IPS-18c (cell line): ENCODE measurements around the gene ADAMTS12.

Source experiments
- H3K4me3 ChIP-seq: 2 replicates; pipeline ENCODE4 v1.7.0; 2013; ENCODE audit warnings: low read depth, mild to moderate bottlenecking, low read length, moderate library complexity; ENCODE audit not compliant: insufficient read depth
- H3K9me3 ChIP-seq: one replicate; pipeline ENCODE4 v1.6.1; 2013; ENCODE audit warnings: mild to moderate bottlenecking, low read length, moderate library complexity; ENCODE audit not compliant: control insufficient read depth, insufficient read depth

The ADAMTS12 gene

DNA sequence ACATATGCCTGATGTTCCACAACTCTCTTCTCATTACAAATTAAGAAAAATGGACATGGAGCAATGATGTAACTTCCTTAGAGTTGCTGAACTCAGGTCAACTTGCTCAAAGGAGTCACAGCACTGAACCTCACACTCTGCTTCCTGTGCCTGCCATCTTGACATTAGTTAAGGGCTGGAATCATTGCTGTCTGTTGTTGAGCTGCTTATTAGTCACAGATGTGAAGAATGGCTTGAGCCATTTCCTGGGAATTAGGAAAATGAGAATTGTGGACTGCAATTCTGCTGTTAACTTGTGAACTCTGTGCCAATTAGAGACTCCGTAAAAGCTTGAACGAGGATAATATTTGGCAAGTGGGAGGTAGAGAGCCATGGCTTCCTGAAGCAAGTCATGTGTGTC is 212.0 kb downstream of the ADAMTS12 start:
- no peak overlapping the region for H3K4me3 ChIP-seq
- no peaks in the 10 kb centered on the region for H3K9me3 ChIP-seq

DNA sequence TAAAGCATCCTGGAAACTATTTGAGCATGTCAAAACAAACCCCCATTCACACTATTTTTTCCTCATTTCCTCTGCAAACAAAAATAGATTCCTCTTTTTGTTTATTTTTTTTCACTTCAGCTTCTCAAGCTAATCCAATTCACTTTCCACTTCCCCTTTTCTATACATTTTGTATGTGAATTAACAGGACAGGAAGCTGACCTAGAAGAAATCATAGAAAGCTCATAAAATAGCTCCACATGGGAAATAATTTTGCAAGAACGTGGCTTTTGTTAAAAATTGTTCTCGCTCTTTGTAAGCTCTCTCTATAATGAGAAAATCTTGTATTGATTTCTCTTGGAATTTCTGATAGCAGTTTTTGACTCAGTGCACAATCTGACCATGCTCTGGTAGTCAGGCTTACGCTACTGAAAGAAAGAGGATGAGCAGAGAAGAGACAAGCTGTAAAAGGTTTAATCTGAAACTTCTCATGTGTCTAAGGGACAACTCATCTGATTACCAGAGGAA is 215.8 kb downstream of the ADAMTS12 start:
- H3K9me3 ChIP-seq: no peaks in the 10 kb centered on the region

DNA sequence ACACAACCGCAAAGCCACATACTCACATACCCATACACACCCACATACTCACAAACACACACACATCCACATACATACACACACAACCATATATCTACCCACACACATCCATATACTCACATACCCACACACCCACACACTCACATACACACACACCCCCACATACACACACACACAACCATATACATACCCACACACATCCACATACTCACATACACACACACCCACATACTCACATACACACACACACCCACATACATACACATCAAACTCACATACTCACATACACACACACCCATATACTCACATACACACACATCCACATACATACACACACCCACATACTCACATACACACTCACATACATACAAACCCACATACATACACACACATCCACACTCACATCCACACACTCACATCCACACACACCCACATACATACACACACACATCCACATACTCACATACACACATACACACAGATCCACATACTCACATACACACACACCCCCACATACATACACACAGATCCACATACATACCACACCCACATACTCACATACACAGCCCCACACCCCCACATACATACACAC is 220.0 kb downstream of the ADAMTS12 start:
- Histone ChIP-seq H3K9me3 (no peaks in the 10 kb centered on the region), H3K4me3 (no peak overlapping the region)

More for the DNA sequence above, 215.8 kb downstream of the ADAMTS12 start:
- H3K4me3 ChIP-seq: no peak overlapping the region

DNA sequence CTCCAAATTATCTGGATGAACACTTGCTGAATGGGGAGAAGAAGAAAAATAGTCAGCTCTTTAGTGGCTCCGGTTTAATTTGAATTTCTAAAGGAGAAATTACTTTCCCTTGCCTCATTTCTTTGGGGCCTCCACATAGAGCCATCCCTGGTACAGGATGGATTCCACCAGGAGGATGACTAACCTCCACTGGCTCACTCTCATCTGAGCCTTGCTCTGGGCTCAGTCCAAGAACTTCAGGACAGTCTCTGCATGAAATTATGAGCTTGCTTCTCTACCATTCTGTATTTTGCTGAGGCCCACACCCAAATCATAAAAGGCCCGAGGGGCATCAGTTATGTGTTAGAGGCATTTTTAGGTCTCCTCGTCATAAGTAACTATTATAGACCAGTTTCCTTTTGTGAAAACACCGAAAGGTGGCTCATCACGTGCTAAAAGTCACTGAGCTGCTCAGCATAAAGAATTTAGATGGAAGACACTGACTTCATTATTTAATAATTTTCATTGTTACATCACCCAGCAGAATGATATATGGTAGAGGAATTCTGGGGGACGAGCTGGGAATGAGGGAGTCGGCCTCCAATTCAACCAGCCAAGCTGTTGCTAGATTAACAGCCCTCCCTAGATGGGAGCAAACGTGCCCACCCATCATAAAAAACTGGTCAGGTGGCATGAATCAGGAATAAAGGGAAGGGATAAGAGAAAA is 228.9 kb downstream of the ADAMTS12 start:
- no peaks in the 10 kb centered on the region for H3K9me3 ChIP-seq
- H3K4me3 ChIP-seq: no peak overlapping the region

DNA sequence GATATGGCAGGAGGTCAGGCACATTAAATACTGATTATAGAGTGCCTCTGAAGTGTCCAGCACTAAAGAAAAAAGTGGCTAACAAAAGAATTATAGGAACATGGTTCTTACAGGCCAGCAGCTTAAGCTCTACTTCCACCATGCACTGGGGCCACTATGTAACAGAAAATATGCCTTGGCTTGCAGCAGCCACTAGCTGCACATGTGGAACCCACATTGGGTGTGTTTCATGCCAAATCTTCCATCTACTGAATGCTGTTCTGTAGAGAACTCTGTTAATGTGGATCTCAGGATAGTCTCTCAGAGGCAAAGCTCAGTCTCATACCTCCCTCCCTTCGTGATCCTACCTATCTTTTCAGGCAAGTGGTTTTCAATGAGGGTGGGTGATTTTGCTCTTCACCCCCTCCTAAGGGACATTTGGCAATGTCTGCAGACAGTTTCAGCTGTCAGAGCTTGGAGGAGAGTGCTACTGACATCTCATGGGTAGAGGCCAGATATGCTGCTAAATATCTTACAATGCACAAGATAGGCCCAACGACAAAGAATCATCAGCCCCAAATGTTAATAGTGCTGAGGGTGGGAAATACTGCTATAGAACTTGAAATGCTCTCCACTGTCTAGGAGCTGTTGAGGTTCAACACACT is 232.1 kb downstream of the ADAMTS12 start:
- H3K4me3 ChIP-seq: no peak overlapping the region
- no peaks in the 10 kb centered on the region for H3K9me3 ChIP-seq

DNA sequence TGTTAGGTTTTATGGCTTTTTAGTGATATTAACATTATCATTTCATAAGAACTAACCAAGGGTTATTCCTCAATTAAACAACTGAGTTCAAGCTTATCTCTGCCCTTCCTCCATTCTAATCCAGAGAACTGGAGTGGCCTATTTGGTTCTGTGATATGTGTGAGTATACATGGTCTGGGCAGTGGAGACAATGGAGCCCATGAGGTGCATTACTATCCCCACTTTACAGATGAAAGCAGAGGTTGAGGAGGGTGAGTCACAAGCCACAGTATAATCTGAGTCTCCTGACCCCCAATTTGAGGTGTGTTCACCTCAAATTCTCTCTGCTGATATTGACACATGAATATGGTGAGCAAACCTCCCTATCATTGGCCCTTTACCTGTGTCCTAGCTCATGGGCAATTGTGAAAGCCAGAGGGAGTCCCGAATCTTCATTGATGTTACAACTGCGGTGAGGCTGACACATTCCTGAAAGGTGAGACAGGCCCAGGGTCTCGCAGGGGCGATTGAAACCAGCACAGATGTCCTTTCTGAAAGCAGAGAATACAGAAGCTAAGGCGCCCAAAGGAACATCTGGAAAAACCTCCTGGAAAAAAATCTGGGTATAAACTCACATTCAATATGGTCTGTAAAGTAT is 233.9 kb downstream of the ADAMTS12 start:
- H3K4me3 ChIP-seq: no peak overlapping the region
- no peaks in the 10 kb centered on the region for H3K9me3 ChIP-seq

DNA sequence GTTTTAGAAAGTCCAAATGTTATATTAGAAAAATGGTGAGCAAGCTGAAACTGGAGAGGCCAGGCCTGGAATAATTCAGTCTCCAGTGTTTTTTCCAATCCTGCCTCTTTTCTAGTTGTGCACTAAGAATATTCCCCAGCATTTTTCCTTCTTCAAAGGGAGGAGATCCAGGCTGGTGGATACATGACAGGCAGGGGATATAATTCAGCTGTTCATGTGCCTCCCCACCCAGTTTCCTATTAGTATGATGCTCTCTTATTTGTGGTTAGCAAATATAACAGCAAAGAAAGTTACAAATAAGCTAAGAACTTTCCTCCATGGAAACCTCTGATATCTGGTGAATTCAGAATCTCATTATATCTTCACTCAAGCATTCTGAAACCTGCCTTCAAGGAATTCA is 234.6 kb downstream of the ADAMTS12 start:
- H3K4me3 ChIP-seq: no peak overlapping the region
- no peaks in the 10 kb centered on the region for H3K9me3 ChIP-seq

DNA sequence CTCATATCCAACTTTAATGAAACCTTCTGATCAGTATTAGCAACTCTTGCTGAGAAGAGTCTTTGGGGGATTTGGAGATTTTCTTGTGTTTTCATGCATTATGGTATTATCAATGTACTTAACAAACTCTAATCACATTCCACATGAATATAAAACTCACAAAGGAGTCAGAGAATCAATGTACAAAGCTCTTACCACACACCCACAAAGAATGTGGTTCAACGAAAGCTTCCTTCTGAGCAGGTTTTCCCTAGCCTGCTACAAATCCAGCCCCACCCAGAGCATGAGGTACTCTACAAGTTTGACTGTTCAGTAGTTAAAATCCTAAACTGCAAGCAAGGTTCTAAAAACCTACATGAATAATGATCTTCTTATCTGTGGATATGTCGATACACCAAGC is 240.9 kb downstream of the ADAMTS12 start:
- Histone ChIP-seq H3K9me3 (no peaks in the 10 kb centered on the region), H3K4me3 (no peak overlapping the region)

DNA sequence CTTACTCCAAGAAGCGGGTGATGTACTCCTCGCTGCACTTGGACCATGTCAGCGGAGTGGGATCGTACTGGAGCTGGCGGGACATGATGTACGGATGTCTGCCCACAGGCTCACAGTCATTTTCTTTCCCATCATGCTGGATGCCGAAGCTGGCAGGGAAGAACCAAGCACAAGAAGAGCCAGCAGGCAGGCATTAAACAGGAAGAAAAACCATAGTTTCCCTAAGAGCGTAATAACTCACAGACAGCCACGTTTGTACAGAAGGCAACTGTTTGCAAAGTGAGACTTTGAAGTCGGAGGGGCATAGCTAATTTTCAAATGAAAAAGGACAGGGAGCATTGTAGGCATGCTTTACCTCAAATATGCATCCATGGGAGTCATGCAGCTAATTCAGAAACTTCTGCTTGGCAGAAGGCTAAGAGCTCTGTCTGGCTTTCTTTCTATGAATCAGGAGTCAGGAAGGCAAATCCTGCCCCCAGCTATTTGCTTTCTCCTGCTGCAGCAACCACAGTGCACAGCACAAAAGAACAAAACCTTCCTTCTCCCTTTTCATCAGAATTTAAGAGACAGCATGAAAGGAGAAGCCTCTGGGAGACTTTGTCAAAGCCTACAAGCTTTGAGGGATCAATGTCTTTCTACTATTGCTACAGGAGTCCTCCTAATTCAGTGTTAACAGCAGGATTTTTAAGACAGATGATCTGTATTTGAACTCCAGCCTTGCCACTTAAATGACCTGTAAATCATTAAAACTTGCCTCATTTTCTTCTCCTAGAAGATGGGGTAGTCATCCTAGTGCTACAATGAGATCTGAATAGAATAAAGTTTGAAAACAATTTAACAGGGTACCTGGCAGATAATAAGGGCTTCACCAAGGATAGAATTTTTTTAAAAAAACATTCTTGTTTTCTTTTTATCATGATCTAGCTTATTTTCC is 242.0 kb downstream of the ADAMTS12 start:
- H3K9me3 ChIP-seq: no peaks in the 10 kb centered on the region
- no peak overlapping the region for H3K4me3 ChIP-seq

DNA sequence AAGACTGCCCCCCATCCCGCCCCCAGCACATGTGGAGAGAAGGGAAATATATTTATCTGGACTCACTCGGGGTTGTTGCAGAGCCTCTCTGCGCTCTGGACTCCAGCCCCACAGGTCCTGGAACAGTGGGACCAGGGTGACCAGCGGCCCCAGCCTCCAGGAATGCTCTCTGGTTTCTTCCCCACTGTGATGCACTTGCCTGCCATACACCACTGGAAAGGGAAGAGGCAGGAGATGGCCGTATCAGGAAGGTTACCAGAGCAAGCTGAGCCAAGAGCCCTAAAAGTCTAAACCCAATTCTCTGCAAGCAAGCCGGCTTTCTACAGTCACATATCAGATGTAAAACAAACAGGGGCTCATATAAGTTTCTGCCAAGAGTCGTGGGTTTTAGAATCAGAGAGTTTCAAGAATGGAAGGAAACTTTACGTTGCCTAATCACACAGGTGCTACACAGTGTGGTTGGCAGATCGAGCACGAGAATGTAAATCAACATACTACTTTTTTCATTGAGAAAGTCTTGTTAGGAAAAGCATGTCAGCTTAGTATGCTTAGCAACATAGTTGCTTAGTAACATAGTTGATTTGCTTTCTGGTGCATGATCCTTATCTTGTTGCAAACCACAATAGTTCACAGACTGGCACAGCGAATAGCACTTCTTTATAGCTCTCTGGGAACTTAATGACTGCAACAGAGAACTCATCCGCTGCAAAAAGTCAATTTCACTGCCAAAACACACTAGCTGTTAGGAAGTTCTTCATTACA is 249.9 kb downstream of the ADAMTS12 start:
- H3K9me3 ChIP-seq: no peaks in the 10 kb centered on the region
- no peak overlapping the region for H3K4me3 ChIP-seq

DNA sequence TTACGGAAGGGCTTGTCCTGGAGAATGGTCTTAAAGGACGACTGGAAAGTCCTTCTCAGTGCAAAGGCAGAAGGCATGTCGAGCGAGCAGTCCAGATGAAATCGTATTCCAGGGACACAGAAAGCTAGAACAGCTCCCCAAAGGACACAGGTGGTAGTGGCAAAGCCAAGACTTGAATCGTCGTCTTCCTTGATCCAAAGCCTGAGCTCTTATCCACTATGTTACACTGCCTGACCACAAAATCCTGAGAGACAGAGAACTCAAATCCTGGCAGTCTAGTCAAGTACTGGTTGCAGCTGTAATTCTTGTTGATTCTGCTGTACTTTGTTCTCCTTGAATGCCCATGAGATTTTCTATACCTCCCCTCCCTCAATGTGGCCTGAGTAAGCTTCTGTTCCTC is 252.3 kb downstream of the ADAMTS12 start:
- Histone ChIP-seq H3K4me3 (no peak overlapping the region), H3K9me3 (no peaks in the 10 kb centered on the region)

DNA sequence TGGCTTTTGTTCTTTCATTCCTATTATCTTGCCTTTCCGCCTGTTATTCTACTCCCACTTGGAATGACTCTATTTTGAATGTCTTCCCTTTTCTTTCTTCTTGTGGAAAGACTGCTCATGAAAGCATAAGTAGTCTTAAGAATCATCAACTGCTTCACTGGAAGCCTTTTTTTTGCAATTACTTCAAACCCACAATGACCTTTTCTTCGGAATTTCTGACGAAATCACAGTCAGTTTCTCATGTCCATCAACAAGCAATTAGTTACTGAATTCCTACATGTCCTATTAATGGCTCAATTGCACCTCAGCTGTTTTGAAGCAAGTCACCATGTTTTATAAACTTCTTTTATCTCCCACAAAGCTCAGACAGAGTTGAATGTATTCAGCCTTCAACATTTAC is 254.8 kb downstream of the ADAMTS12 start:
- H3K4me3 ChIP-seq: no peak overlapping the region
- no peaks in the 10 kb centered on the region for H3K9me3 ChIP-seq

DNA sequence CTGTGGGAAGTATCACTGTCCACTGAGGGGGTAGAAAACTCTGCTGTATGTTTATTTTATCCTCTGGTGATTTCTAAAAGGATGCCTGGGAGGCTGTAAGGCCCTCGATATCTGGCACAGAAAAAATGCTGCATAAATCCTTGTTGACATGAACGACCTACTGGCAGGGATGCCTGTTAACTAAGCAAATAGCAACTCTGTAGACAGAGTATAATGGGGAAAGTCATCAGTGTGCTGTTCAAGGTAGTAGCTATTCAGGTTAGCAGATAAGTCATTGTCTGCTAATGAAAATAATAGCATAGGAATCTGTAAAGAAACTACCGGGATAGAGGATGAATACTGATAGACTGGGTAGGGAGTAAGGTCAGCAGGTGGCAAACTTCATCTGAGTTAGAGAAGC is 256.2 kb downstream of the ADAMTS12 start:
- Histone ChIP-seq H3K4me3 (no peak overlapping the region), H3K9me3 (no peaks in the 10 kb centered on the region)

DNA sequence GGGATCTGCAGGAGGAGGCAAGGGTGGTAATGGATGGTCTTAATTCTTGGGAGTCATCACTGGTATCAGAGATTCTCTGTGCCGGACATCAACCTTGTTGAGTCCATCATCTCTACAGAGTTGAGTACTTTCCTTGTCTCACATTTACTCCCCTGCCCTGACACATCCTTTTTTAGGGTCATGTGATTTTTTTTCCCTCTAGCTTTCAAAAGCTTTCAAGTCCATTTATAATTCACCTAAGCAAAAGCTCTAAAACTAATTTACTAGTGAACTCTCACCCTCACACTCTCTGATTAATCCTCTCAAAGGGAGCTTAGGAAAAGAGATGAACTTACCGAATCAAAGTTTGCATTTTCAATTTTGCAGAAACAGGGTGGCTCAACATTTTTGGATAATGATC is 258.1 kb downstream of the ADAMTS12 start:
- H3K9me3 ChIP-seq: no peaks in the 10 kb centered on the region
- no peak overlapping the region for H3K4me3 ChIP-seq

DNA sequence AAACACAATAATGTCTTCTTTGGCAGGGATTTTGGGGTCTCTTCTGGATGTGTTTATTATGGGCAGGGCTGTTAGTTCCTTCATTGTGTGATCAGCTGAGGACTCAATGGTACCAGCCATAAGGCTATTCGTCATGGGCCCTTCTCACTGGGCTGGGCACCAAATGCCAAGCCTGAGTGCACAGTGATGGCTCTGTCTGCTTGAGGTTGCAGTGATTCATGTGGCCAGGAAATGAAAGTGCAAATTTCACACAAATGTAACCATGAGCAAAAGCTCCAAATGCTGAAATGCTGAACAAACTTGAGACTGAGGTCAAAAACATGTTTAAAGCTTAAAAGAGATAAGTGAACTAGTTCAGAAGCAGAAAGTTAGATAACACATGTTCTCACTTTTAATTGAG is 260.0 kb downstream of the ADAMTS12 start:
- no peaks in the 10 kb centered on the region for H3K9me3 ChIP-seq
- no peak overlapping the region for H3K4me3 ChIP-seq

DNA sequence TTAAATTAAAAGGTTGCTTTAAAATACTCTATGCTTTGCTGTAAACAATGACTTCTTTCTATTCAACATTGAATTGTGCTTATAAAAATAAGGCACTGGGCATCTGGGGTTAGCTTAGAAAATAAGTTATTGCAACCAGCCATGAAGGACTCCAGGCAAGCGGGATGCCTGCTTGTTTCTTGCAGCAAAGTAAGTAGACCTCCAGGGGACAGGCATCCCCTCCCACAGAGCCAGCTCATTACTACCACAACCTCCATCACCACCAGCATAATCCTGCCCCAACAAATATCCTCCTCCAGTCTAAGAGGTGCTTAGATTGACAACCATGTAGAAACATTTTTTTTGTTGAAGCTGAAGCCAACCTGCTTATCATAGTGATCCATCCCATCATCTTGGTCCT is 260.7 kb downstream of the ADAMTS12 start:
- Histone ChIP-seq H3K9me3 (no peaks in the 10 kb centered on the region), H3K4me3 (no peak overlapping the region)
